ENCODE data around the gene HELLS. TPM values are rescaled to one million over a fixed set of nuclear protein-coding genes. Genes with fewer than 3 reads are reported as not detected.

Gene HELLS
- total RNA-seq, 1 experiment from 2014 or later = 291 TPM

GRCh38 chr10:94546049-94546900, 687 bp downstream of the HELLS start:
- Histone ChIP-seq H2BK5ac (ENCODE audit: insufficient read length, low read length) (no peak overlapping the region), H2BK12ac (ENCODE audit: insufficient read length, low read depth, low read length) (no peak overlapping the region), H2AFZ (ENCODE audit: low read length) (no peak overlapping the region), H3K56ac (ENCODE audit: insufficient read length, low read depth, low read length) (peak overlapping the region; percentile 8), H2BK120ac (ENCODE audit: low read depth, low read length, poor library complexity, severe bottlenecking) (no peak overlapping the region), H3K4me1 (ENCODE audit: insufficient read depth, low read length) (peaks cover 2% of the 10 kb centered on the region; the same call in 1 of the 2 replicates), H3K27ac (ENCODE audit: insufficient read length, low read depth, low read length) (no peak overlapping the region), H2BK20ac (ENCODE audit: low read depth, low read length, poor library complexity, severe bottlenecking) (no peak overlapping the region), H2AK5ac (ENCODE audit: insufficient read length, low read length) (no peak overlapping the region), H3K14ac (ENCODE audit: insufficient read depth, low read length) (peak overlapping the region; percentile 86), H3K79me2 (ENCODE audit: insufficient read depth, low read length) (peaks cover 22% of the 10 kb centered on the region), H3K23me2 (ENCODE audit: insufficient read length, low read depth, low read length, poor library complexity, severe bottlenecking) (peaks cover 11% of the 10 kb centered on the region), H3K27me3 (ENCODE audit: insufficient read depth, low read length) (no peaks in the 10 kb centered on the region), H3K9me3 (ENCODE audit: control insufficient read depth, low read depth, low read length) (no peaks in the 10 kb centered on the region), H4K8ac (replicated peaks; ENCODE audit: insufficient read length, low read depth, low read length) (no peak overlapping the region), H2BK15ac (ENCODE audit: low read depth, low read length) (no peak overlapping the region), H3K9ac (ENCODE audit: extremely low read depth, insufficient read length, low read length) (peak overlapping the region; percentile 91), H3K79me1 (ENCODE audit: insufficient read depth, low read depth, low read length, poor library complexity, severe bottlenecking) (peaks cover 6% of the 10 kb centered on the region), H4K20me1 (ENCODE audit: control insufficient read depth, insufficient read depth, insufficient read length) (no peaks in the 10 kb centered on the region), H3K18ac (ENCODE audit: insufficient read length, low read depth, low read length) (peak overlapping the region; percentile 92), H3T11ph (ENCODE audit: low read length) (no peak overlapping the region), H4K5ac (ENCODE audit: insufficient read length, low read depth, low read length) (peak overlapping the region; percentile 1), H3K4ac (ENCODE audit: low read depth, low read length) (no peak overlapping the region; the same call in 1 of the 2 replicates), H4K91ac (ENCODE audit: insufficient read length, low read depth, low read length) (no peak overlapping the region), H3K4me2 (ENCODE audit: insufficient read depth, insufficient read length, low read length) (peak overlapping the region; percentile 89), H3K23ac (ENCODE audit: insufficient read length, low read depth, low read length) (no peak overlapping the region)
- TF ChIP-seq, protein P1, sequence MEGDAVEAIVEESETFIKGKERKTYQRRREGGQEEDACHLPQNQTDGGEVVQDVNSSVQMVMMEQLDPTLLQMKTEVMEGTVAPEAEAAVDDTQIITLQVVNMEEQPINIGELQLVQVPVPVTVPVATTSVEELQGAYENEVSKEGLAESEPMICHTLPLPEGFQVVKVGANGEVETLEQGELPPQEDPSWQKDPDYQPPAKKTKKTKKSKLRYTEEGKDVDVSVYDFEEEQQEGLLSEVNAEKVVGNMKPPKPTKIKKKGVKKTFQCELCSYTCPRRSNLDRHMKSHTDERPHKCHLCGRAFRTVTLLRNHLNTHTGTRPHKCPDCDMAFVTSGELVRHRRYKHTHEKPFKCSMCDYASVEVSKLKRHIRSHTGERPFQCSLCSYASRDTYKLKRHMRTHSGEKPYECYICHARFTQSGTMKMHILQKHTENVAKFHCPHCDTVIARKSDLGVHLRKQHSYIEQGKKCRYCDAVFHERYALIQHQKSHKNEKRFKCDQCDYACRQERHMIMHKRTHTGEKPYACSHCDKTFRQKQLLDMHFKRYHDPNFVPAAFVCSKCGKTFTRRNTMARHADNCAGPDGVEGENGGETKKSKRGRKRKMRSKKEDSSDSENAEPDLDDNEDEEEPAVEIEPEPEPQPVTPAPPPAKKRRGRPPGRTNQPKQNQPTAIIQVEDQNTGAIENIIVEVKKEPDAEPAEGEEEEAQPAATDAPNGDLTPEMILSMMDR (conservative IDR thresholded peaks at IDR 0.05) = no peak
- H3K27ac Mint-ChIP-seq = peak overlapping the region; percentile 99 to 100 (median 100)
- H3K36me3 Mint-ChIP-seq (ENCODE audit: insufficient read depth in 1 of 3, low read depth in 3 of 3) = peaks cover 28 to 42% (median 38%) of the 10 kb centered on the region in 3 experiments; a peak in 6 of 7 replicates
- no CpG with 5 or more reads among the region's 25 CpGs for WGBS (ENCODE audit: extremely low coverage, insufficient read length, low lambda C conversion rate)
- peak overlapping the region; percentile 100 for H3K4me3 Mint-ChIP-seq
- H3K9me3 Mint-ChIP-seq = peaks cover 0 to 2% of the 10 kb centered on the region in 2 experiments; a peak in 1 of 5 replicates
- H3K4me1 Mint-ChIP-seq = peaks cover 25 to 28% of the 10 kb centered on the region in 2 experiments
- DNase-seq = no peak
- H3K27me3 Mint-ChIP-seq (ENCODE audit: low read depth) = no peaks in the 10 kb centered on the region

Measured in H9 (cell line).